ENCODE data around the gene MOCS1.

DNA sequence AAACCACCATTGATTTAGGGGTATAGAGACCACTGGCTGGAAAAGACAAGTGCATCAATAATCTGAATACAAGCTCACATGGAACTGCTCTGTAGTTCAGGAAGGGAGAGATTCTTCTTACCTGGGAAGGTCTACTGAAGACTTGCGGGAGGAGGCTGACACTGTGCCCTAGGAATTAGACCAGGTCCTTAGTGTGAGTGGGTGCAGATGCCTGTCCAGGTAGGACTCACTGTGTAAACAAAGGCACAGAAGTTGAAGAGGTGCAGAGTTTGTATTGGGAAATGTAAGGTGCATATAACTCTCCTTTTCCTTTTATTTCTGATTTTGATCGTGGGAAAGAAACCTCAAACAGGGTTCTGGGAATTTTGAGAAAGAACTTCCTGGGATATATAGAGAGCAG is 75.2 kb downstream of the MOCS1 start:
- TF ChIP-seq, protein P1, sequence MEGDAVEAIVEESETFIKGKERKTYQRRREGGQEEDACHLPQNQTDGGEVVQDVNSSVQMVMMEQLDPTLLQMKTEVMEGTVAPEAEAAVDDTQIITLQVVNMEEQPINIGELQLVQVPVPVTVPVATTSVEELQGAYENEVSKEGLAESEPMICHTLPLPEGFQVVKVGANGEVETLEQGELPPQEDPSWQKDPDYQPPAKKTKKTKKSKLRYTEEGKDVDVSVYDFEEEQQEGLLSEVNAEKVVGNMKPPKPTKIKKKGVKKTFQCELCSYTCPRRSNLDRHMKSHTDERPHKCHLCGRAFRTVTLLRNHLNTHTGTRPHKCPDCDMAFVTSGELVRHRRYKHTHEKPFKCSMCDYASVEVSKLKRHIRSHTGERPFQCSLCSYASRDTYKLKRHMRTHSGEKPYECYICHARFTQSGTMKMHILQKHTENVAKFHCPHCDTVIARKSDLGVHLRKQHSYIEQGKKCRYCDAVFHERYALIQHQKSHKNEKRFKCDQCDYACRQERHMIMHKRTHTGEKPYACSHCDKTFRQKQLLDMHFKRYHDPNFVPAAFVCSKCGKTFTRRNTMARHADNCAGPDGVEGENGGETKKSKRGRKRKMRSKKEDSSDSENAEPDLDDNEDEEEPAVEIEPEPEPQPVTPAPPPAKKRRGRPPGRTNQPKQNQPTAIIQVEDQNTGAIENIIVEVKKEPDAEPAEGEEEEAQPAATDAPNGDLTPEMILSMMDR (IDR thresholded peaks at IDR 0.05), result no peak
- no peak for TF ChIP-seq POLR2A (IDR thresholded peaks at IDR 0.05)
